IMR-90 (cell line): ENCODE results near the gene USP12. TPM values are rescaled to one million over a fixed set of nuclear protein-coding genes. Genes with fewer than 3 reads are reported as not detected.

Experiments
- ATAC-seq: fragments of 200-7000 bp; cut with Tn5 transposase; 2 replicates; pipeline ENCODE4 v1.9.1; 2020; ENCODE audit warnings: low read depth, mild to moderate bottlenecking, moderate library complexity
- BruUV-seq: library from RNA; stranded (reverse); fragments of 400-500 nt; replicated peaks from 2 replicates; lab custom pipeline; 2021; lab: Mats Ljungman, UMichigan
- CTCF ChIA-PET: fragments of 300-600 bp; formaldehyde crosslinking; extraction: SDS; loops from one replicate; lab custom pipeline; 2021; ENCODE audit warnings: antibody characterized with exemption; lab: Yijun Ruan, JAX
- POLR2A ChIA-PET: fragments of 300-600 bp; sonication (Branson Sonifier 250); formaldehyde crosslinking; loops from one replicate; lab custom pipeline; 2022; ENCODE audit warnings: antibody characterized with exemption; ENCODE audit not compliant: unreplicated experiment; lab: Charles Lee
- DNase-seq: peaks from one replicate; pipeline ENCODE4 v3.0.0; 2013
- H2AFZ ChIP-seq: replicated peaks from 2 replicates; pipeline ENCODE3; 2013; ENCODE audit warnings: low read length, mild to moderate bottlenecking; ENCODE audit not compliant: poor library complexity
- H2AK5ac ChIP-seq: 2 replicates; pipeline ENCODE4 v1.6.1; 2013; ENCODE audit warnings: low read depth, low read length, inconsistent platforms
- H2AK9ac ChIP-seq: replicated peaks from 2 replicates; pipeline ENCODE3; 2013; ENCODE audit warnings: mild to moderate bottlenecking, low read depth, low read length, moderate library complexity; ENCODE audit not compliant: poor library complexity
- H2BK120ac ChIP-seq: 2 replicates; pipeline ENCODE4 v1.6.1; 2013; ENCODE audit warnings: low read depth, low read length, inconsistent platforms
- H2BK15ac ChIP-seq: 3 replicates; pipeline ENCODE4 v1.6.1; 2013; ENCODE audit warnings: low read depth, low read length, inconsistent platforms
- H2BK20ac ChIP-seq: 2 replicates; pipeline ENCODE4 v1.6.1; 2013; ENCODE audit warnings: low read depth, mild to moderate bottlenecking, inconsistent platforms, low read length, moderate library complexity
- H2BK5ac ChIP-seq: 2 replicates; pipeline ENCODE4 v1.6.1; 2013; ENCODE audit warnings: mild to moderate bottlenecking, low read depth, low read length, inconsistent platforms; ENCODE audit not compliant: poor library complexity, severe bottlenecking
- H3K14ac ChIP-seq: replicated peaks from 2 replicates; pipeline ENCODE4 v1.6.1; 2013; ENCODE audit warnings: low read depth, low read length, inconsistent platforms
- H3K18ac ChIP-seq: 2 replicates; pipeline ENCODE4 v1.6.1; 2013; ENCODE audit warnings: low read depth, low read length, control low read depth
- H3K23ac ChIP-seq: 2 replicates; pipeline ENCODE4 v1.6.1; 2013; ENCODE audit warnings: low read depth, low read length, inconsistent platforms
- H3K27ac ChIP-seq: 2 replicates; pipeline ENCODE4 v1.5.1; 2013; ENCODE audit warnings: mild to moderate bottlenecking, control low read depth, low read length; ENCODE audit not compliant: insufficient read depth
- H3K27me3 ChIP-seq: 2 replicates; pipeline ENCODE4 v1.6.1; 2013; ENCODE audit warnings: low read length; ENCODE audit not compliant: control insufficient read depth, insufficient read depth
- H3K36me3 ChIP-seq: 2 replicates; pipeline ENCODE4 v1.6.1; 2013; ENCODE audit warnings: low read length, mixed read lengths; ENCODE audit not compliant: control insufficient read depth, insufficient read depth
- H3K4ac ChIP-seq: 2 replicates; pipeline ENCODE4 v1.6.1; 2013; ENCODE audit warnings: low read depth, low read length, inconsistent platforms
- H3K4me1 ChIP-seq: 2 replicates; pipeline ENCODE4 v1.6.1; 2013; ENCODE audit warnings: low read length, mixed read lengths; ENCODE audit not compliant: control insufficient read depth, insufficient read depth
- H3K4me2 ChIP-seq: 2 replicates; pipeline ENCODE4 v1.6.1; 2013; ENCODE audit warnings: low read depth, mild to moderate bottlenecking, control low read depth, low read length, moderate library complexity
- H3K4me3 ChIP-seq: 2 replicates; pipeline ENCODE4 v1.5.1; 2013; ENCODE audit warnings: low read depth, mild to moderate bottlenecking, control low read depth, low read length, moderate library complexity; ENCODE audit not compliant: insufficient read depth
- H3K56ac ChIP-seq: 2 replicates; pipeline ENCODE4 v1.6.1; 2013; ENCODE audit warnings: low read length, inconsistent platforms; ENCODE audit not compliant: insufficient read depth; ENCODE audit errors: extremely low read depth
- H3K79me1 ChIP-seq, 2 experiments: 2 replicates each; pipeline ENCODE4 v1.6.1; 2013; ENCODE audit warnings: low read length in 2 of 2, inconsistent platforms in 1 of 2, low read depth in 1 of 2
- H3K9ac ChIP-seq: 2 replicates; pipeline ENCODE4 v1.6.1; 2013; ENCODE audit warnings: low read depth, low read length, control low read depth
- H3K9me1 ChIP-seq: 2 replicates; pipeline ENCODE4 v1.6.1; 2013; ENCODE audit warnings: low read length, inconsistent platforms; ENCODE audit not compliant: insufficient read depth
- H3K9me3 ChIP-seq: 2 replicates; pipeline ENCODE4 v1.6.1; 2013; ENCODE audit warnings: low read length; ENCODE audit not compliant: control insufficient read depth, insufficient read depth
- H4K20me1 ChIP-seq: 2 replicates; pipeline ENCODE4 v1.6.1; 2013; ENCODE audit warnings: low read length, inconsistent platforms; ENCODE audit not compliant: insufficient read depth
- H4K5ac ChIP-seq: 2 replicates; pipeline ENCODE4 v1.6.1; 2013; ENCODE audit warnings: mild to moderate bottlenecking, low read depth, low read length, control low read depth
- H4K8ac ChIP-seq, 2 experiments: 2 replicates each; pipeline ENCODE4 v1.6.1; 2013; ENCODE audit warnings: low read depth in 2 of 2, low read length in 2 of 2, control low read depth in 1 of 2, inconsistent platforms in 1 of 2
- H4K91ac ChIP-seq: 2 replicates; pipeline ENCODE4 v1.6.1; 2013; ENCODE audit warnings: low read depth, low read length, inconsistent platforms; ENCODE audit not compliant: insufficient read depth
- BHLHE40 ChIP-seq: fragments of 150-350 bp; IDR thresholded peaks from 2 replicates; pipeline ENCODE4 v1.6.1; 2016; ENCODE audit warnings: mild to moderate bottlenecking, low read depth, low read length
- dilution Hi-C: fragments of 300-500 bp; cut with HindIII; formaldehyde crosslinking; loops from one replicate; pipeline ENCODE4 v1.14.3; 2018; ENCODE audit warnings: low sequenced_read_pairs; ENCODE audit not compliant: unreplicated experiment
- in situ Hi-C: fragments of 300-500 bp; cut with MboI; formaldehyde crosslinking; loops from 3 replicates; pipeline ENCODE4 v1.14.3; 2019; ENCODE audit warnings: low sequenced_read_pairs, inconsistent platforms, mixed read lengths
- intact Hi-C: fragments of 100-400 bp; cut with micrococcal nuclease; formaldehyde crosslinking; loops from 2 replicates; pipeline ENCODE4 v1.10.0; 2022
- polyA plus RNA-seq, 3 experiments: library from polyadenylated mRNA; depleted of rRNA; stranded (reverse); fragments of >200 nt; gene quantifications; 2 replicates each; pipeline ENCODE4 v1.2.3, GENCODE V29; 2012; ENCODE audit warnings: low replicate concordance in 1 of 3
- total RNA-seq: library from RNA; depleted of rRNA; stranded (reverse); fragments of >200 nt; gene quantifications from 2 replicates; pipeline ENCODE4 v1.2.3, GENCODE V29; 2012

Gene USP12
- total and polyA plus RNA-seq, 2 of the 4 experiments (the other 2 are of a cell fraction): 11.8 to 16.5 TPM

GRCh38 chr13:27112006-27112405 is 59.6 kb downstream of the USP12 start:
- no TSS peak for BruUV-seq
- H3K9me3 ChIP-seq: no peaks in the 10 kb centered on the region
- H2BK120ac ChIP-seq: no peak overlapping the region
- no peak overlapping the region for H3K14ac ChIP-seq
- peaks cover 4% of the 10 kb centered on the region for H3K4me1 ChIP-seq
- dilution Hi-C loops (no loop called here), intact Hi-C loops (loop anchor here (5.0 kb wide), 1 partner anchor 40 kb away; no protein-coding TSS in a partner anchor), in situ Hi-C loops (no loop called here)
- H3K27ac ChIP-seq: no peak overlapping the region
- H3K23ac ChIP-seq: no peak overlapping the region
- H3K4me3 ChIP-seq: no peak overlapping the region
- H2AK9ac ChIP-seq: no peak overlapping the region
- H4K8ac ChIP-seq: no peak overlapping the region
- H3K9ac ChIP-seq: no peak overlapping the region
- peaks cover 27 to 53% of the 10 kb centered on the region in 2 experiments for H3K79me1 ChIP-seq
- H3K4ac ChIP-seq: no peak overlapping the region
- H3K18ac ChIP-seq: no peak overlapping the region
- H4K91ac ChIP-seq: no peak overlapping the region
- no peak overlapping the region for H2BK20ac ChIP-seq
- peaks cover 13% of the 10 kb centered on the region for H3K9me1 ChIP-seq
- no peak overlapping the region for H2BK15ac ChIP-seq
- ATAC-seq: no peak
- H2AFZ ChIP-seq: no peak overlapping the region
- no peak for DNase-seq
- H3K56ac ChIP-seq: no peak overlapping the region
- peaks cover 19% of the 10 kb centered on the region for H4K20me1 ChIP-seq
- no peak overlapping the region for H4K5ac ChIP-seq
- no peak overlapping the region for H2BK5ac ChIP-seq
- ChIA-PET POLR2A (no interaction called here), CTCF (no interaction called here)
- no peak overlapping the region for H3K4me2 ChIP-seq
- H3K36me3 ChIP-seq: peaks cover 7% of the 10 kb centered on the region
- no peak overlapping the region for H2AK5ac ChIP-seq
- H3K27me3 ChIP-seq: no peaks in the 10 kb centered on the region
- TF ChIP-seq BHLHE40: no peak
